CD8-positive, alpha-beta memory T cell (primary cell): ENCODE results near the gene GCN1. TPM values are rescaled to one million over a fixed set of nuclear protein-coding genes. Genes with fewer than 3 reads are reported as not detected.
A peak's percentile ranks its signal among the peaks of the same experiment; 100 is the strongest.
"Not testable (repeated sequence)": the region's sequence is repeated elsewhere in the genome, so short reads cannot be mapped to it uniquely, and the experiment has no call there.

Source experiments
- CTCF ChIA-PET: fragments of 350-600 bp; sonication (Branson Sonifier 250); formaldehyde crosslinking; loops from one replicate; lab custom pipeline; 2021; ENCODE audit warnings: antibody characterized with exemption; lab: Charles Lee
- POLR2A ChIA-PET: fragments of 350-600 bp; sonication (Branson Sonifier 250); formaldehyde crosslinking; loops from one replicate; lab custom pipeline; 2021; ENCODE audit warnings: antibody characterized with exemption; lab: Charles Lee
- DNase-seq, 5 donors: peaks; one replicate each; pipeline versions ENCODE4 v3.0.0 to v3.0.0-alpha.2; 2020 to 2022; ENCODE audit warnings: mixed read lengths in 1 of 5
- H3K27ac ChIP-seq: one replicate; pipeline ENCODE4 v1.7.0; 2013; ENCODE audit warnings: low read depth, mild to moderate bottlenecking, low read length, moderate library complexity
- H3K27me3 ChIP-seq: 2 replicates; pipeline ENCODE4 v1.7.0; 2013; ENCODE audit warnings: low read length, mild to moderate bottlenecking; ENCODE audit not compliant: insufficient read depth, poor library complexity, severe bottlenecking
- H3K36me3 ChIP-seq: 2 replicates; pipeline ENCODE4 v1.7.0; 2013; ENCODE audit warnings: mild to moderate bottlenecking, low read length, moderate library complexity; ENCODE audit not compliant: insufficient read depth
- H3K4me1 ChIP-seq: 2 replicates; pipeline ENCODE4 v1.7.0; 2013; ENCODE audit warnings: mild to moderate bottlenecking, low read length, moderate library complexity; ENCODE audit not compliant: insufficient read depth
- H3K4me3 ChIP-seq: 2 replicates; pipeline ENCODE4 v1.7.0; 2013; ENCODE audit warnings: mild to moderate bottlenecking, low read length
- H3K9me3 ChIP-seq: 2 replicates; pipeline ENCODE4 v1.7.0; 2013; ENCODE audit warnings: mild to moderate bottlenecking, low read length
- H3K27ac Mint-ChIP-seq, 8 donors: one replicate each; pipeline ENCODE4 v1.8.0; 2020 to 2021; ENCODE audit warnings: mixed read lengths in 8 of 8, mild to moderate bottlenecking in 6 of 8, inconsistent platforms in 3 of 8, moderate library complexity in 3 of 8
- H3K27me3 Mint-ChIP-seq, 2 donors: one replicate each; pipeline ENCODE4 v1.8.0; 2020 to 2021; ENCODE audit warnings: mixed read lengths in 2 of 2, mild to moderate bottlenecking in 1 of 2, moderate library complexity in 1 of 2
- H3K36me3 Mint-ChIP-seq, 3 donors: one replicate each; pipeline ENCODE4 v1.8.0; 2020 to 2021; ENCODE audit warnings: mixed read lengths in 3 of 3, inconsistent platforms in 1 of 3, mild to moderate bottlenecking in 1 of 3
- H3K4me1 Mint-ChIP-seq, 3 donors: one replicate each; pipeline ENCODE4 v1.8.0; 2020 to 2021; ENCODE audit warnings: mixed read lengths in 3 of 3, inconsistent platforms in 1 of 3, mild to moderate bottlenecking in 1 of 3
- H3K4me3 Mint-ChIP-seq, 7 donors: one replicate each; pipeline ENCODE4 v1.8.0; 2020 to 2021; ENCODE audit warnings: mixed read lengths in 7 of 7, mild to moderate bottlenecking in 6 of 7, moderate library complexity in 4 of 7, inconsistent platforms in 2 of 7
- H3K9me3 Mint-ChIP-seq, 5 donors: one replicate each; pipeline ENCODE4 v1.8.0; 2020 to 2022; ENCODE audit warnings: mixed read lengths in 5 of 5, mild to moderate bottlenecking in 3 of 5, moderate library complexity in 2 of 5, inconsistent platforms in 1 of 5
- polyA plus RNA-seq: library from polyadenylated mRNA; unstranded; fragments of 300-500 nt; fragmentation: Illumina TruSeq; gene quantifications from one replicate; pipeline ENCODE4 v1.2.3, GENCODE V29; 2021
- total RNA-seq, 2 experiments: library from RNA; stranded (reverse); gene quantifications; one replicate each; pipeline ENCODE4 v1.2.3, GENCODE V29; 2021

The GCN1 gene
- total and polyA plus RNA-seq, 3 experiments from 2014 or later = 30.0 to 157 (median 150) TPM

GRCh38 chr12:120199025-120199424 is 4.5 kb upstream of the GCN1 start:
- no peaks in the 10 kb centered on the region for H3K9me3 ChIP-seq
- Mint-ChIP-seq H3K4me1 (peaks cover 37 to 53% (median 47%) of the 10 kb centered on the region in 3 donors), H3K27ac (peak overlapping the region; percentile 85 to 98 (median 90)), H3K36me3 (peaks cover 0 to 55% (median 9%) of the 10 kb centered on the region in 3 donors), H3K4me3 (peak overlapping the region; percentile 44 to 99 (median 97)), H3K9me3 (no peaks in the 10 kb centered on the region), H3K27me3 (peaks cover 0 to 1% of the 10 kb centered on the region in 2 donors)
- ChIA-PET POLR2A (interaction anchor here (0.6 kb wide), 1 partner anchor 51 kb away, joined by 3 read pairs; no protein-coding TSS in a partner anchor), CTCF (interaction anchor here (1.3 to 3.6 kb wide), 3 partner anchors 29 to 103 kb away, joined by 3 to 8 read pairs (median 5); partner anchors contain the start of genes PXN and SIRT4)
- peak overlapping the region; percentile 86 for H3K27ac ChIP-seq
- H3K36me3 ChIP-seq = peaks cover 41% of the 10 kb centered on the region
- H3K4me3 ChIP-seq = no peak overlapping the region
- H3K27me3 ChIP-seq = no peaks in the 10 kb centered on the region
- no peak for DNase-seq
- peaks cover 48% of the 10 kb centered on the region for H3K4me1 ChIP-seq

- Mint-ChIP-seq H3K36me3 (peaks cover 0 to 60% (median 9%) of the 10 kb centered on the region in 3 donors), H3K4me3 (peak overlapping the region in 2 of 7 donors; percentile 37 to 98), H3K27me3 (peaks cover 0 to 1% of the 10 kb centered on the region in 2 donors), H3K4me1 (peaks cover 42 to 60% (median 53%) of the 10 kb centered on the region in 3 donors), H3K27ac (peak overlapping the region in 2 of 8 donors; percentile 52 to 93), H3K9me3 (no peaks in the 10 kb centered on the region)
- Histone ChIP-seq H3K4me3 (no peak overlapping the region), H3K4me1 (peaks cover 57% of the 10 kb centered on the region), H3K27ac (no peak overlapping the region), H3K27me3 (no peaks in the 10 kb centered on the region), H3K36me3 (peaks cover 41% of the 10 kb centered on the region), H3K9me3 (no peaks in the 10 kb centered on the region)
- POLR2A ChIA-PET = interaction anchor here (0.7 to 1.2 kb wide), 3 partner anchors 19 to 94 kb away, joined by 3 to 6 read pairs (median 3); partner anchors contain the start of gene RNU4-2
- no peak for DNase-seq
- CTCF ChIA-PET = interaction anchor here (0.7 to 3.6 kb wide), 4 partner anchors 30 to 68 kb away, joined by 3 to 8 read pairs (median 4); partner anchors contain the start of gene PXN
Measured at GRCh38 chr12:120197542-120197887, 3.0 kb upstream of the GCN1 start.

- ChIA-PET CTCF (interaction anchor here (1.1 to 3.6 kb wide), 3 partner anchors 31 to 69 kb away, joined by 4 to 8 read pairs (median 5); partner anchors contain the start of gene PXN), POLR2A (interaction anchor here (0.9 to 1.2 kb wide), 3 partner anchors 33 to 95 kb away, joined by 3 to 6 read pairs (median 3); partner anchors contain the start of genes RAB35 and RNU4-2)
- peak overlapping the region; percentile 10 to 93 (median 60) for H3K27ac Mint-ChIP-seq
- not testable (repeated sequence) for H3K9me3 Mint-ChIP-seq, H3K27ac ChIP-seq, H3K4me3 ChIP-seq, H3K27me3 ChIP-seq, H3K9me3 ChIP-seq, DNase-seq, H3K27me3 Mint-ChIP-seq
- Histone ChIP-seq H3K36me3 (peaks cover 41% of the 10 kb centered on the region), H3K4me1 (peaks cover 55% of the 10 kb centered on the region)
- H3K36me3 Mint-ChIP-seq = peaks cover 0 to 61% (median 9%) of the 10 kb centered on the region in 3 donors
- H3K4me1 Mint-ChIP-seq = peaks cover 42 to 59% (median 52%) of the 10 kb centered on the region in 3 donors
- peak overlapping the region in 4 of 7 donors; percentile 26 to 98 (median 52) for H3K4me3 Mint-ChIP-seq
Measured at GRCh38 chr12:120196817-120197541, 2.5 kb upstream of the GCN1 start.

- POLR2A ChIA-PET = interaction anchor here (1.2 kb wide), 2 partner anchors 79 to 95 kb away, joined by 3 to 6 read pairs; partner anchors contain the start of genes RAB35 and RNU4-2
- Mint-ChIP-seq H3K4me1 (peaks cover 45 to 62% (median 57%) of the 10 kb centered on the region in 3 donors), H3K9me3 (no peaks in the 10 kb centered on the region), H3K27ac (peak overlapping the region in 4 of 8 donors; percentile 73 to 99 (median 92)), H3K36me3 (peaks cover 0 to 66% (median 11%) of the 10 kb centered on the region in 3 donors), H3K27me3 (peaks cover 0 to 1% of the 10 kb centered on the region in 2 donors), H3K4me3 (peak overlapping the region in 3 of 7 donors; percentile 87 to 98 (median 92))
- Histone ChIP-seq H3K27me3 (no peaks in the 10 kb centered on the region), H3K36me3 (peaks cover 41% of the 10 kb centered on the region), H3K4me1 (peaks cover 57% of the 10 kb centered on the region), H3K4me3 (no peak overlapping the region), H3K9me3 (no peaks in the 10 kb centered on the region), H3K27ac (no peak overlapping the region)
- CTCF ChIA-PET = interaction anchor here (0.8 to 3.6 kb wide), 4 partner anchors 31 to 69 kb away, joined by 3 to 8 read pairs (median 3); partner anchors contain the start of gene PXN
- no peak for DNase-seq
Measured at GRCh38 chr12:120196363-120196762, 1.8 kb upstream of the GCN1 start.

- peaks cover 31 to 53% (median 46%) of the 10 kb centered on the region in 3 donors for H3K4me1 Mint-ChIP-seq
- peaks cover 45% of the 10 kb centered on the region for H3K4me1 ChIP-seq
- H3K27me3 Mint-ChIP-seq = no peaks in the 10 kb centered on the region
- H3K4me3 Mint-ChIP-seq = peak overlapping the region; percentile 86 to 92 (median 89)
- H3K4me3 ChIP-seq = peak overlapping the region; percentile 76
- ChIA-PET POLR2A (interaction anchor here (1.0 kb wide), 1 partner anchor 8 kb away, joined by 6 read pairs; no protein-coding TSS in a partner anchor), CTCF (no interaction called here)
- peaks cover 40% of the 10 kb centered on the region for H3K36me3 ChIP-seq
- H3K27me3 ChIP-seq = no peaks in the 10 kb centered on the region
- peak overlapping the region; percentile 84 to 96 (median 94) for H3K27ac Mint-ChIP-seq
- H3K27ac ChIP-seq = peak overlapping the region; percentile 93
- DNase-seq = no peak
- H3K9me3 ChIP-seq = no peaks in the 10 kb centered on the region
- no peaks in the 10 kb centered on the region for H3K9me3 Mint-ChIP-seq
- H3K36me3 Mint-ChIP-seq = peaks cover 0 to 66% (median 10%) of the 10 kb centered on the region in 3 donors
Measured at GRCh38 chr12:120194226-120194533, 335 bp downstream of the GCN1 start.

- Mint-ChIP-seq H3K36me3 (peaks cover 0 to 66% (median 8%) of the 10 kb centered on the region in 3 donors), H3K4me1 (peaks cover 23 to 47% (median 37%) of the 10 kb centered on the region in 3 donors), H3K27ac (peak overlapping the region in 7 of 8 donors; percentile 84 to 96 (median 94)), H3K4me3 (peak overlapping the region in 6 of 7 donors; percentile 86 to 92 (median 90))
- H3K27ac ChIP-seq, H3K9me3 Mint-ChIP-seq, CTCF ChIA-PET, H3K9me3 ChIP-seq, H3K4me3 ChIP-seq, H3K27me3 ChIP-seq, H3K27me3 Mint-ChIP-seq, DNase-seq: not testable (repeated sequence)
- H3K4me1 ChIP-seq = peaks cover 39% of the 10 kb centered on the region
- peaks cover 31% of the 10 kb centered on the region for H3K36me3 ChIP-seq
- POLR2A ChIA-PET = interaction anchor here (1.0 kb wide), 1 partner anchor 9 kb away, joined by 6 read pairs; no protein-coding TSS in a partner anchor
Measured at GRCh38 chr12:120193286-120193685, 1.2 kb downstream of the GCN1 start.

- ChIA-PET CTCF (interaction anchor here (0.7 kb wide), 1 partner anchor 13 kb away, joined by 3 read pairs; no protein-coding TSS in a partner anchor), POLR2A (interaction anchor here (0.9 kb wide), 1 partner anchor 10 kb away, joined by 5 read pairs; no protein-coding TSS in a partner anchor)
- peak overlapping the region in 1 of 7 donors; percentile 50 for H3K4me3 Mint-ChIP-seq
- no peaks in the 10 kb centered on the region for H3K9me3 Mint-ChIP-seq
- no peak overlapping the region for H3K4me3 ChIP-seq
- H3K27ac Mint-ChIP-seq = no peak overlapping the region
- H3K36me3 ChIP-seq = peaks cover 28% of the 10 kb centered on the region
- H3K36me3 Mint-ChIP-seq = peaks cover 4 to 64% (median 7%) of the 10 kb centered on the region in 3 donors
- H3K27me3 Mint-ChIP-seq = no peaks in the 10 kb centered on the region
- H3K27me3 ChIP-seq = no peaks in the 10 kb centered on the region
- no peak for DNase-seq
- H3K4me1 ChIP-seq = peaks cover 26% of the 10 kb centered on the region
- H3K27ac ChIP-seq = no peak overlapping the region
- peaks cover 19 to 47% (median 43%) of the 10 kb centered on the region in 3 donors for H3K4me1 Mint-ChIP-seq
- H3K9me3 ChIP-seq = no peaks in the 10 kb centered on the region
Measured at GRCh38 chr12:120190985-120191480, 3.5 kb downstream of the GCN1 start.
